Tibial artery (tissue), 4 donors: Measurements from ENCODE around the gene TRPM3.

Experiments used
- DNase-seq, 2 donors: peaks; one replicate each; pipeline ENCODE4 v3.0.0-alpha.2; 2019
- H3K27ac ChIP-seq, 2 donors: fragments of 200-600 bp; sonication (generic) in 1 of 2; 1 replicate in 1 of 2; 2 replicates in 1 of 2; pipeline ENCODE4 v1.5.1; 2018 to 2019; ENCODE audit warnings: mild to moderate bottlenecking in 1 of 2
- H3K27me3 ChIP-seq, 2 donors: fragments of 200-600 bp; sonication (generic) in 1 of 2; one replicate each; pipeline versions ENCODE4 v1.5.1 to v1.6.0; 2016 to 2019
- H3K36me3 ChIP-seq, 3 donors: fragments of 200-600 bp; sonication (generic) in 2 of 3; one replicate each; pipeline ENCODE4 v1.5.1; 2016 to 2019; ENCODE audit warnings: mild to moderate bottlenecking in 2 of 3
- H3K4me1 ChIP-seq, 4 donors: fragments of 200-600 bp; sonication (generic) in 2 of 4; 1 replicate in 3 of 4; 2 replicates in 1 of 4; pipeline ENCODE4 v1.5.1; 2016 to 2019
- H3K4me3 ChIP-seq, 2 donors: fragments of 200-600 bp; sonication (generic) in 1 of 2; 1 replicate in 1 of 2; 2 replicates in 1 of 2; pipeline ENCODE4 v1.5.1; 2018 to 2019; ENCODE audit warnings: mild to moderate bottlenecking in 2 of 2
- H3K9me3 ChIP-seq, 3 donors: fragments of 200-600 bp; sonication (generic) in 1 of 3; one replicate each; pipeline ENCODE4 v1.5.1; 2016 to 2019
- intact Hi-C: fragments of 100-400 bp; cut with DNase I; formaldehyde crosslinking; loops from one replicate; pipeline ENCODE4 v1.15.0; 2023; ENCODE audit warnings: low total_unique reads
- TF ChIP-seq, protein P1 (sequence below), 2 experiments: fragments of 200-600 bp in 1 of 2; fragments of 450-650 bp in 1 of 2; IDR thresholded peaks; one replicate each; pipeline ENCODE4 v1.5.1; 2017 to 2019; ENCODE audit warnings: antibody characterized with exemption in 2 of 2, mild to moderate bottlenecking in 1 of 2, moderate library complexity in 1 of 2

TRPM3 gene

GRCh38 chr9:70682298-70682697 lies 439.1 kb downstream of the TRPM3 start:
- Histone ChIP-seq H3K4me3 (no peak overlapping the region), H3K4me1 (no peaks in the 10 kb centered on the region), H3K36me3 (no peaks in the 10 kb centered on the region), H3K27me3 (no peaks in the 10 kb centered on the region), H3K27ac (no peak overlapping the region), H3K9me3 (no peaks in the 10 kb centered on the region)
- intact Hi-C loops = no loop called here
- DNase-seq = no peak
- TF ChIP-seq, protein P1, sequence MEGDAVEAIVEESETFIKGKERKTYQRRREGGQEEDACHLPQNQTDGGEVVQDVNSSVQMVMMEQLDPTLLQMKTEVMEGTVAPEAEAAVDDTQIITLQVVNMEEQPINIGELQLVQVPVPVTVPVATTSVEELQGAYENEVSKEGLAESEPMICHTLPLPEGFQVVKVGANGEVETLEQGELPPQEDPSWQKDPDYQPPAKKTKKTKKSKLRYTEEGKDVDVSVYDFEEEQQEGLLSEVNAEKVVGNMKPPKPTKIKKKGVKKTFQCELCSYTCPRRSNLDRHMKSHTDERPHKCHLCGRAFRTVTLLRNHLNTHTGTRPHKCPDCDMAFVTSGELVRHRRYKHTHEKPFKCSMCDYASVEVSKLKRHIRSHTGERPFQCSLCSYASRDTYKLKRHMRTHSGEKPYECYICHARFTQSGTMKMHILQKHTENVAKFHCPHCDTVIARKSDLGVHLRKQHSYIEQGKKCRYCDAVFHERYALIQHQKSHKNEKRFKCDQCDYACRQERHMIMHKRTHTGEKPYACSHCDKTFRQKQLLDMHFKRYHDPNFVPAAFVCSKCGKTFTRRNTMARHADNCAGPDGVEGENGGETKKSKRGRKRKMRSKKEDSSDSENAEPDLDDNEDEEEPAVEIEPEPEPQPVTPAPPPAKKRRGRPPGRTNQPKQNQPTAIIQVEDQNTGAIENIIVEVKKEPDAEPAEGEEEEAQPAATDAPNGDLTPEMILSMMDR (IDR thresholded peaks at IDR 0.05) = no peak

GRCh38 chr9:70679845-70680244 lies 441.6 kb downstream of the TRPM3 start:
- H3K4me3 ChIP-seq = no peak overlapping the region
- no peaks in the 10 kb centered on the region for H3K36me3 ChIP-seq
- TF ChIP-seq, protein P1 (IDR thresholded peaks at IDR 0.05) = no peak
- intact Hi-C loops = no loop called here
- H3K27me3 ChIP-seq = no peaks in the 10 kb centered on the region
- H3K4me1 ChIP-seq = no peaks in the 10 kb centered on the region
- no peak for DNase-seq
- H3K9me3 ChIP-seq = no peaks in the 10 kb centered on the region
- no peak overlapping the region for H3K27ac ChIP-seq

DNA sequence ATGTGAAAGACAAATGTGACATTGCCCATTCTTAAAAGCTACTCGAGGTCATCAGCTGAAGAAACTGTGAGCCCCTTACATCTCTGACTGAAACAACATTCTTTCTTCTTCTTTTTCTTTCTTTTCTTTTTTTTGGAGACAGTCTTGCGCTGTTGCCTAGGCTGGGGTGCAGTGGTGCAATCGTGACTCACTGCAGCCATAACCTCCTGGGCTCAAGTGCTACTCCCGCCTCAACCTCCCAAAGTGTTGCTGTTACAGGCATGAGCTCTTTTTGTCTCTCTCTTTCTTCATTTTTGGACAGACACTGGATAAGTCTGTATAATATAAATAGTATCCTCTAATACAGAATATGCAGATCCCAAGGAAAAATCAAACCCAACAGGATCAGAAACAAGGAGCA lies 443.3 kb downstream of the TRPM3 start:
- H3K9me3 ChIP-seq = no peaks in the 10 kb centered on the region
- no peaks in the 10 kb centered on the region for H3K27me3 ChIP-seq
- TF ChIP-seq, protein P1 (IDR thresholded peaks at IDR 0.05) = no peak
- H3K36me3 ChIP-seq = no peaks in the 10 kb centered on the region
- no peaks in the 10 kb centered on the region for H3K4me1 ChIP-seq
- no peak overlapping the region for H3K27ac ChIP-seq
- intact Hi-C loops = no loop called here
- DNase-seq = no peak
- no peak overlapping the region for H3K4me3 ChIP-seq

DNA sequence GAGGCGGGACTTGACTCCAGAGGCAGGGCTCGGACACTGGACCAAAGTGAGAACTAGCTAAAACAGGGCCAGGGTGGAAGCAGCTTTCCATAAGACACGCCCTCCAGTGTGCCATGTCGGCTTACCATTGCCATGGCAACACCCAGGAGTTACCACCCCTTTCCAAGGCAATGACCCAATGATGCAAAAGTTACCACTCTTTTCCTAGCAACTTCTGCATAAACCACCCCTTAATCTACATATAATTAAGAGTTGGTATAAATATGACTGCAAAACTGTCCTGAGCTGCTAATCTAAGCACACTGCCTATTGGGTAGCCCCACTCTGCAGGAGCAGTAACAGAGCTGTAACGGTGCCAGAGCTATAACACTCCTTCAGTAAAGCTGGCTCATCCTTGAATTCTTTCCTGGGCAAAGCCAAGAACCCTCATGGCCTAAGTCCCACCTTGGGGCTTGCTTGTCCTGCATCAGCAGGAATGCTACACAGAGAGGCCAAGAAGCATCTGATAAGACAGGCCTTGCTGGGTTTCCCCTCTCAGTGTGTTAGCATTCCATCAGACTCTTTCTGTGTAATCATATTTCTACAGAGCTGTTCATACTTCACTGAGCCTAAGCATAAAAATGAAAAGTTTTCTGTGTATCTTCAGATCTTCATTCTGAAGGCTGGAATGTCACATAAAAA lies 444.2 kb downstream of the TRPM3 start:
- TF ChIP-seq, protein P1 (IDR thresholded peaks at IDR 0.05) = no peak
- no peaks in the 10 kb centered on the region for H3K9me3 ChIP-seq
- H3K27ac ChIP-seq = no peak overlapping the region
- no peaks in the 10 kb centered on the region for H3K36me3 ChIP-seq
- peaks cover 0 to 6% (median 0%) of the 10 kb centered on the region in 4 donors for H3K4me1 ChIP-seq
- DNase-seq = no peak
- H3K4me3 ChIP-seq = no peak overlapping the region
- intact Hi-C loops = no loop called here
- H3K27me3 ChIP-seq = no peaks in the 10 kb centered on the region

GRCh38 chr9:70675868-70676370 lies 445.5 kb downstream of the TRPM3 start:
- Histone ChIP-seq H3K4me1 (peaks cover 0 to 13% (median 0%) of the 10 kb centered on the region in 4 donors), H3K27ac (no peak overlapping the region), H3K9me3 (no peaks in the 10 kb centered on the region), H3K27me3 (no peaks in the 10 kb centered on the region), H3K36me3 (no peaks in the 10 kb centered on the region), H3K4me3 (no peak overlapping the region)
- no peak for DNase-seq
- TF ChIP-seq, protein P1 (IDR thresholded peaks at IDR 0.05) = no peak
- intact Hi-C loops = no loop called here
